ENCODE measurements around the gene LRCH1.

Gene LRCH1

GRCh38 chr13:46593398-46593797 is 40.4 kb downstream of the LRCH1 start:
- peak; percentile 19 for DNase-seq (ENCODE audit: low read depth, low spot score)

DNA sequence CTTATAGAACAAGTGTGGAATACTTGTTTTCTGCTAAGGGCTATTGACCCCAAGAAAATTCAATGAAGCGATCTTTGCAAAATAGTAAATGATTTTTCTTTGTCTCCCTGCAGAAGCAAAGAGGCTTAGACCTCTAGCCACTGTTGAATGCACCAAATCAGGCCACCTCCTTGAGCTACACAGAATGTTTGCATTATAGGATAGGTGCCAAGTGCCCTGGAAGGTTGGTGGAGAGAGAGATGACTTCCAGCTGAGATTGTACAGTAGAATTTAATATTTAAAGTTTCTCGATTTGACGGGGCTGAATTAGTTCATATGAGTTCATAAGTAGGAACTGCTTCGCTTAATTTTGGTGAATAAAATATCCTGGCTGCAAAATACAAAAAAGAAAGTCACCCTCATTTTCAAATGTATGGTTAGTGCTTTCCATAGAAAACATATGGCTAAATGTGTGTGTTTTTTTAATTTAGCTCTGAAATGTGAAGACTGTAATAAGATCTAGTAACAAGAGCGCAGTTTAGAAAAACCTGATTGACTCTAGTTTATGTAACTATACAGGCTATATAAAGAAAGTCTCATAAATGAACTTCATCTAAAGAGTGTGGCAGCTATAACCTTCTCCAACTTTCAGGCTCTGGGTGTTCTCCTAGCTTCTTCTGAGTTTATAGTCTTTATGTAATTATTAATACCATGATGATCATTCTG is 41.6 kb downstream of the LRCH1 start:
- no peak for DNase-seq (ENCODE audit: low read depth, low spot score)

DNA sequence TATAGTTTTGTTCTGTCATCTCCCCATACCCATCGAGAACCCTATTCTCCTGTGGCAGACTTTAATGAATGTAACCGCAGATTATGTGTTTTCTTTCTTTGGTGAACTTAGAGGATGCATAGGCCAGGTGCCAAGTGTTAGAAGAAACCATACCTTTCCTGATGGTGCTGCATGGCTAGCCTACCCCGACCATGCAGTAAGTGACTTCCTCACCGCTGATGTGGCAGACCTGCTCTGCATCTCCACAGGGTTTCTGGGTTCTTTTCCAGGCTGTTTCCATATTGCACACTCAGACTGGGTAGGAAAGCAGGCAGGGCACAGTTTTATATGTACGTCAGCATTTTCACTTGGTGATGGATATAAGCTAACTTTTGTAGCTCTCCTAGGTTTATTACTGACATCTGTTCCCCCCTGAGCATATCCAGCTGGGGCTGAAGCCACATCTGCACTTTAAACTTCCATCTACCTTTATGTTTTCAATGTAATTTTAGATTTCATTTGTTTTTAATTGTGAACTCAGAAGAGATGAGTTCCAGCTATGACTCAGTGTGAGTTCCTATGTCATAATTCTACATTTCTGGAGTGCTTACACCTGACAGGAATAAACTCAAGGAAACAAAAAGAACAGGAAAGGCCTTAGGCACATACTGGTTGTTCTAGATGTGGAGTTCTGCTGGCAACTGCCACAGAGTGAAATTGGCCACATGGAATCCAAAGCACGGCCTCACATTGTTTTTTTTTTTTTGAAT is 42.3 kb downstream of the LRCH1 start:
- no peak for DNase-seq (ENCODE audit: low read depth, low spot score)

GRCh38 chr13:46595885-46596275 is 42.9 kb downstream of the LRCH1 start:
- no peak for DNase-seq (ENCODE audit: low read depth, low spot score)

DNA sequence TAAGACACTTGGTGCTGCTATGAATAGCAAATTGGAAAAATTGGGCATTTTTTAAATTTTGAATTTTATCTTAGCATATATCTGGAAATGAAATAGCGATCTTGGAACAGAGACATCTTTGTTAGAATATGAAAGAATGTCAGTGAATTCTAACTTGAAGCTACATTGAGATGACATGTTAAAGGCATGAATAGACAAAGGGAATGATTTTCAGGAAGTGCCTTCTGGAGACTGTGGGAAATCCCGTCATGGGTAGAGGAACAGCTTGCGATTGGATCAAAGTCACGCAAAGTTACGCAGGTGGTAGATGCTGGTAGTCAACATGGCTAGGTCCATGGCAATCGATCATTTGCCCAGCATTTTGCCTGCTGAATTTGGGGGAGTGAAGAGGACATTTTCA is 43.5 kb downstream of the LRCH1 start:
- DNase-seq (ENCODE audit: low read depth, low spot score) = no peak

DNA sequence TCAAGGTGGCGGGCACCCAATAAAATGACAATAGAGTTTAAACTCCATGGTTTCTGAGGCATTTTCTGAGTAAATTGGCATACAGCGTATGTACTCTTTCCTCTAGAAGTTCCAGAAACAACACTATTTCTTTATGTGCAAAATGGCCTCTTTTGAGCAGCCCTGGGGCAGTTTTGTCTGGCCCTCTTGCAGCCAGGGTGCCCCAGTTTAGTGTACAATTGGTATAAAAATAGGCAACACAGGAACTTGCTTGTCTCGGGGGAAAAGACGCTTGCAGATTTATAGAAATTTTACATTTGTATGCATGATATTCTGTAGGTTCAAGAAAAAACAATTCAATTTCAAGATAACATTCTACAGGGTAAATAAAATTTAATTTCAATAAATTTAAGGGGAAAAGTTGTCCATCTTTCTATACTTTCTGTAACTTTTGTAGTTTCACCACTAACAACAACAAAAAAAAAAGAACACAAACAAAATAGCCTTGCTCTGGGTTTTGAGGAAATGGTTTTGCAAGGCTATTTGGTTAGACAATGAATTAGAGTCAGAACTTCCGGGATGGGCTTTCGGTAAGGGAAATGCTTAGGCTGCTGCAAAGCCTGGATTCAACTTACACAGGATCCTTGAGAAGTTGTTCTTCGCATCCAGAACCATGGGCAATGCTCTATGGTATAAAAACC is 45.3 kb downstream of the LRCH1 start:
- no peak for DNase-seq (ENCODE audit: low read depth, low spot score)

- DNase-seq (ENCODE audit: low read depth, low spot score) = no peak
Measured at GRCh38 chr13:46598820-46599180, 45.8 kb downstream of the LRCH1 start.

DNA sequence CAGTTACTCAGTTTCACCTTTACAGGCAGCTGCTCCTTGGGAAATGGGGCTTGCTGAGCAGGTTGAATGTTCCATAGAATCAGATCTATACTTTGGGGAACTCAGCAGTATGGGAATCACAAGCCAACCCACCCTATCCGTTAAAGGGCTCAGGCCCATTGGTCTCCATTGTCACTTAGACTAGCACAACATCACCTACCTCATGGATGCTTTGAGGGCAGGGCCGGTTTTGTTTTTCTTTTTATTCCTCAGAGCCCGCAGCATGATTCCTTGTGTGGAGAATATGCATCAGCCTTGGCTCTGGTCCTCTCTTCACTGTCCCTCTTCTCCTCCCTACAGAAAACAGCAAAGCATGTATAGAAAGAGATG is 48.0 kb downstream of the LRCH1 start:
- DNase-seq (ENCODE audit: low read depth, low spot score) = no peak

GRCh38 chr13:46602531-46602930 is 49.6 kb downstream of the LRCH1 start:
- no peak for DNase-seq (ENCODE audit: low read depth, low spot score)

DNA sequence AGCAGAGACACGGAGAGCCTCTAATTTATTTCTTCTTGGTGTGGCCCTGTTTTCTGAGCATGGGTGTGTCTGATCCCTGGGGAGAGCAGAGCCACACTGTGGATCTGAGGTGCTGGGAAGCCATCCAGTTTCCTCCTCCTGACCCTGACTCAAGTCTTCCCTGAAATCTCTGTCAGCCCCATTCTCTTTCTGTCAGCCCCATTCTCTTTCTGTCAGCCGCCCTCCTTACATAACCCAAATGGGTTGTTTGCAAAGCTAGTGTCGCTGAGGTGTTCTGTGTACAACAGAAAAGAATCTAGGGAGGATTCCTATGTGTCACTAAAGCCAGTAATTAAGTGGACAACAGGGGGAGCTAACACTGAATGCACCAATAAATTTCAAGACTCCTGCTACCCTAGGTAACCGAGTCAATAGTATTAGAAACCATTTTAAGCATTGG is 50.2 kb downstream of the LRCH1 start:
- DNase-seq (ENCODE audit: low read depth, low spot score) = no peak

GRCh38 chr13:46604226-46604990 is 51.4 kb downstream of the LRCH1 start:
- no peak for DNase-seq (ENCODE audit: low read depth, low spot score)

DNA sequence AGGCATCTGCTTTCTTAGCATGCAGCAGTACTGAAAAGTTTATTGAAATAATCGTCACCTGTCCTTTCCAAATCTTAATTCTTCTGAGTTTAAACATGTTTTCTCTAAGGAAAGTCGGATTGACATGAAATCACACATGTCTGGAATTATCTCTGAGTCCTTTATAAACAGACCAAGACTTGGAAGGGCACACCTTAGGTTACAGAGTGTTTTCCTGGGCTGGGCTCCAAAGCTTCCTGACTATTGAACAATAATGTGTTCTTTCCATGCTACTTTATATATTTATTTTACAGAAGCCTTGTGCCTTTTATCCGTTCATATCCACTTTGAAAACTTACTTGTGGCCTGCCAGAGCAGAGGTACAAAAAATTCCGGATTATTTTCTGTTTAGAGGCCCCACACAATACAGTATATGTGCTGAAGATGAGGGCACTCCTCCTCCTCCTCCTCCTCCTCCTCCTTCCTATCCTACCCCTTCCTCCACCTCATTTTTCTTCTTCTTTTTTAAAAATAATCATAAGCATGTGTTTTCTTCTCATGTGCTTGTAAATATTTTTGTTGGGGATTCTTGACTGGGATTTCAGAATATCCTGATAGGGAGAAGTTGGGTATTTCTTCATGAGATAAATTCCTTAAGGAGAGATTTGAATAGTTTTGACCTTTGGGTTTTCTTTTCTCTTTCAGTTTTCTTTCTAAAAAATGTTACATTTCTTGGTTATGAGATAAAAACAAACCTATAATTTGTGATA is 52.3 kb downstream of the LRCH1 start:
- DNase-seq (ENCODE audit: low read depth, low spot score) = no peak

DNA sequence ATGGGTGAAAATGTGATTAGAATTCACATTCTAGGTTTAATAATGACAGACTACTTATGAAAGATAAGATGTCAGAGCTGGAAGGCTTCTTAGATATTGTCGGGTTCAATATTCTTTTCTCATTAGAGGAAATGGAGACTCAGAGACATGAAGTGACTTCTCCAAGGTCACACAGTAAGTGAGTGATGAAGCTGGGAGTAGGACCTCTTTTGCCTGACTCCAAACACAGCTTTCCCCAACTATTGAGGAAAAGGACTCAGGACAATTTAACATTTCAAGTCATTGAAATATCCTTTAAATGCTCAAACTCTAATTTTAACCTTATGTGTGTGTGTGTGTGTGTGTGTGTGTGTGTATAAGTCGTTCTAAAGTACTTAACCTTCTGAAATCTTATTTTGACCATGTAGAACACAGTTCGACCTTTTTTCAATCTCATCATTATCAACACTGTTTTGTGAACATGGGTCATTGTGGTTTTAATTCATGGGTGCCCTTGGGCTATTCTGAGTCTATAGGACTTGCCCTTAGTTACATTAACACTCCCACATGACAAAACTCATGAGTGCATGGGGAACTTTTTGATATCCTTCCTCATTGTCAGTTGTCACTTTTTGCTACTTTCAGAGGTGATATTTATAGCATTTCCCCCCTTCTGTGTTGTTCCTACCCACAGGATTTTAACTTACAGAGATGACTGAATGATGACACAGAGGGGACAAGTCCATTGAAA is 53.0 kb downstream of the LRCH1 start:
- DNase-seq (ENCODE audit: low read depth, low spot score) = no peak

GRCh38 chr13:46606970-46607369 is 54.0 kb downstream of the LRCH1 start:
- DNase-seq (ENCODE audit: low read depth, low spot score) = no peak

- DNase-seq (ENCODE audit: low read depth, low spot score) = no peak
Measured at GRCh38 chr13:46607768-46608564, 55.0 kb downstream of the LRCH1 start.

GRCh38 chr13:46609052-46609451 is 56.1 kb downstream of the LRCH1 start:
- no peak for DNase-seq (ENCODE audit: low read depth, low spot score)

DNA sequence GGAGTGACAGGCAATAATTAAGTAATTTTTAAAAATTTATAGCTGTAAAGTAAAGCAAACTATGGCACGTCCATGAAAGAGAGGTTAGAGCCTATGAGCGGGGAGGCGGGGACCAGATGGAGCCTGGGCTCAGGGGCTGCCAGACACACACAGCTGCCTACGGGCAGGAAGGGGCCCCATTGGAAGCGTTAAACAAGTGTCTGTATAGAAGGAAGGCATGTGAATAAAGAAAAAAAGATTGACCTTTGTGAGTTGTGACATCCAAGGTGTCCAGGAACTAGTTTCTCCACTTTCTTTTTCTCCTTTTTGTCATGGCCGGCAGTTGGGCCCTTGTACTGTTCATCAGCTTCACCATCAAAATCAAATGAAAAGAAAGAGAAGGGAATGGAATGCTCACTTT is 56.8 kb downstream of the LRCH1 start:
- DNase-seq (ENCODE audit: low read depth, low spot score) = no peak

GRCh38 chr13:46612267-46612666 is 59.3 kb downstream of the LRCH1 start:
- no peak for DNase-seq (ENCODE audit: low read depth, low spot score)

- no peak for DNase-seq (ENCODE audit: low read depth, low spot score)
Measured at GRCh38 chr13:46613409-46614049, 60.6 kb downstream of the LRCH1 start.
